Thoracic aorta (tissue), 2 donors: ENCODE measurements around the gene FAM228B. TPM values are rescaled to one million over a fixed set of nuclear protein-coding genes. Genes with fewer than 3 reads are reported as not detected.
A peak's percentile ranks its signal among the peaks of the same experiment; 100 is the strongest.

ENCODE experiments used
- ATAC-seq: fragments of 150-250 bp; one replicate; pipeline ENCODE4 v1.8.0; 2017; ENCODE audit warnings: low read depth; ENCODE audit not compliant: insufficient number of reproducible peaks, low FRiP score
- DNase-seq: peaks from one replicate; pipeline ENCODE4 v3.0.0-alpha.2; 2020; ENCODE audit warnings: low spot score
- H3K27ac ChIP-seq, 2 donors: fragments of 200-600 bp; sonication (generic); 1 replicate in 1 of 2; 2 replicates in 1 of 2; pipeline ENCODE4 v1.5.1; 2016; ENCODE audit warnings: mild to moderate bottlenecking in 2 of 2, moderate library complexity in 2 of 2
- H3K27me3 ChIP-seq: fragments of 200-600 bp; sonication (generic); replicated peaks from 2 replicates; pipeline ENCODE4 v1.6.0; 2016; ENCODE audit warnings: mild to moderate bottlenecking; ENCODE audit not compliant: insufficient read depth
- H3K36me3 ChIP-seq: fragments of 200-600 bp; sonication (generic); one replicate; pipeline ENCODE4 v1.5.1; 2016
- H3K4me1 ChIP-seq, 2 donors: fragments of 200-600 bp; sonication (generic); 1 replicate in 1 of 2; 2 replicates in 1 of 2; pipeline versions ENCODE4 v1.5.1 to v1.6.0; 2016; ENCODE audit warnings: low read depth in 2 of 2, mild to moderate bottlenecking in 1 of 2; ENCODE audit not compliant: control insufficient read depth in 1 of 2
- H3K4me3 ChIP-seq: fragments of 200-600 bp; sonication (generic); 2 replicates; pipeline ENCODE4 v1.5.1; 2016; ENCODE audit warnings: mild to moderate bottlenecking
- H3K9me3 ChIP-seq: fragments of 200-600 bp; sonication (generic); 2 replicates; pipeline ENCODE4 v1.5.1; 2016
- total RNA-seq, 2 donors: library from RNA; depleted of rRNA; stranded (reverse); fragments of >200 nt; gene quantifications; one replicate each; pipeline versions ENCODE4 v1.1.0 to v1.2.3, GENCODE V29; 2016
- TF ChIP-seq, protein P1 (sequence below): fragments of 200-600 bp; sonication (generic); IDR thresholded peaks from one replicate; pipeline ENCODE4 v1.5.1; 2019; ENCODE audit warnings: antibody characterized with exemption

FAM228B gene
- total RNA-seq, 2 donors from 2014 or later = 23.6 to 114 TPM

DNA sequence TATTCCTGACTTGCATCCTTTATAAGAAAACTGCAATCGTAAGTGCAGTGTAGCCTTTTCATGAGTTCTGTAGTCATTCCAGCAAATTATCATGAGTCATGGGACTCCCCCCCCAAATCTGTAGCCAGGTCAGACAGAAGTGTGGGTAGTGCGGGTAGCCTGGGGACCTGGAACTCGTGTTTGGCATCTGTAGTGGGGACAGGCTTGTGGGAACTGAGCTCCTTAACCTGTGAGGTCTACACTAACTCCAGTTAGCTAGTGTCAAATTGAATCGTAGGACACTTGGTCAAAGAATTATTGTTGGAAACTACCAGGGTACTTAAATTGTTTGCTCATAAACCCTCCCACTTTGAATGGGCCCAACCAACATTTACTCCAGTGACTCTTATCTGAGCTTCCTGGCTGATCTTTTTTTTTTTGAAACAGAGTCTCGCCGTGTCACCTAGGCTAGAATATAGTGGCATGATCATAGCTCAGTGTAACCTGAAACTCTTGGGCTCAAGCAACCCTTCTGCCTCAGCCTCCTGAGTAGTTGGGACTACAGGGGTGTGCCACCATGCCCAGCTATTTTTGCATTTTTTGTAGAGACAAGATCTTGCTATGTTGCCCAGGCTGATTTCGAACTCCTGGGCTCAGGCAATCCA lies 12.5 kb upstream of the FAM228B start:
- TF ChIP-seq, protein P1, sequence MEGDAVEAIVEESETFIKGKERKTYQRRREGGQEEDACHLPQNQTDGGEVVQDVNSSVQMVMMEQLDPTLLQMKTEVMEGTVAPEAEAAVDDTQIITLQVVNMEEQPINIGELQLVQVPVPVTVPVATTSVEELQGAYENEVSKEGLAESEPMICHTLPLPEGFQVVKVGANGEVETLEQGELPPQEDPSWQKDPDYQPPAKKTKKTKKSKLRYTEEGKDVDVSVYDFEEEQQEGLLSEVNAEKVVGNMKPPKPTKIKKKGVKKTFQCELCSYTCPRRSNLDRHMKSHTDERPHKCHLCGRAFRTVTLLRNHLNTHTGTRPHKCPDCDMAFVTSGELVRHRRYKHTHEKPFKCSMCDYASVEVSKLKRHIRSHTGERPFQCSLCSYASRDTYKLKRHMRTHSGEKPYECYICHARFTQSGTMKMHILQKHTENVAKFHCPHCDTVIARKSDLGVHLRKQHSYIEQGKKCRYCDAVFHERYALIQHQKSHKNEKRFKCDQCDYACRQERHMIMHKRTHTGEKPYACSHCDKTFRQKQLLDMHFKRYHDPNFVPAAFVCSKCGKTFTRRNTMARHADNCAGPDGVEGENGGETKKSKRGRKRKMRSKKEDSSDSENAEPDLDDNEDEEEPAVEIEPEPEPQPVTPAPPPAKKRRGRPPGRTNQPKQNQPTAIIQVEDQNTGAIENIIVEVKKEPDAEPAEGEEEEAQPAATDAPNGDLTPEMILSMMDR = no peak
- DNase-seq = no peak
- H3K4me1 ChIP-seq = no peaks in the 10 kb centered on the region
- H3K27me3 ChIP-seq = no peaks in the 10 kb centered on the region
- H3K9me3 ChIP-seq = no peaks in the 10 kb centered on the region
- ATAC-seq = no peak
- no peak overlapping the region for H3K27ac ChIP-seq
- no peak overlapping the region for H3K4me3 ChIP-seq
- H3K36me3 ChIP-seq = peaks cover 4% of the 10 kb centered on the region

DNA sequence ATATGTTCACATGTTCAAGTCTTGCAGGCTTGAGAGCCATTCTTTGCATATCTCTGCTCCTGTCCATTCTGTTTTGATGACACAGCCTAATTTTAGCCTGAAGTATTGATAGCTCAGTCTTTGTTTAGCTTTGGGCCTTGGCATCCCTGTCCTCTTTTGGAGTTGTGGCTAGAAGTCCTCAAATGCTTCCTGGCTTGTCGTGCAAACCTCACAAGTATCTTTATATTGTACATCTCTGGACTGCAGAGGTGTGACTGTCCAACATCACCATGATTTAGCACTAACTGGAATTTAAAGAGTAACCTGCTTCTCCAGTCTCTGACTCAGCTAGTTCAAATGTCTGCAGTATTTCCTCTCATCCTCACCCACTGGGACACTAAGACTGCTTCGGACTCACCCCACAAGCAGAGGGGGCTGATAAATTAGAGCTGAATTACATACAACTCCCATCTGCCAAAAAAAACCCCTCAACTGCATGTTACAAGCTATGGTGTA lies 11.8 kb upstream of the FAM228B start:
- TF ChIP-seq, protein P1 = no peak
- H3K4me3 ChIP-seq = no peak overlapping the region
- no peak for DNase-seq
- no peaks in the 10 kb centered on the region for H3K27me3 ChIP-seq
- ATAC-seq = no peak
- H3K9me3 ChIP-seq = no peaks in the 10 kb centered on the region
- H3K4me1 ChIP-seq = no peaks in the 10 kb centered on the region
- peaks cover 4% of the 10 kb centered on the region for H3K36me3 ChIP-seq
- H3K27ac ChIP-seq = no peak overlapping the region

DNA sequence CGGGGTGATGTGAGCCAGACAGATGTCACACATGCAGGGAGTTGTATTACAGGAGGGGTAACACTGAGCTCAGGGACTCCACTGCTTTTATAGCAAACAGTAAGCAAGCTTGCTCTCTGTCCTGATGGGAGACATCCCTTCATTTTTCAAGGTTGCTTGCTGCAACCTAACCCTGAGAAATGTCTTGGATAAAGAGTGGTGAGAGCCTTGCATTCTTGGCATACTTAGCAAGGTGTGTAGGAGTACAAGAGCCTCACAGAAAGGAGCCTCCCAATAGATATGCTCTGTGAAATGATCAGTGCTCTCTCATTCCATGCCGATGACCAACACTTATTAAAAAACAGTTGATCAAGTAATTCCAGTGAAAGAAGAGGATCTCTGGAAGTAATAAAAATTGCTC lies 8.2 kb upstream of the FAM228B start:
- TF ChIP-seq, protein P1 = no peak
- Histone ChIP-seq H3K4me3 (no peak overlapping the region), H3K9me3 (no peaks in the 10 kb centered on the region), H3K4me1 (no peaks in the 10 kb centered on the region), H3K27me3 (no peaks in the 10 kb centered on the region), H3K36me3 (peaks cover 4% of the 10 kb centered on the region), H3K27ac (no peak overlapping the region)
- no peak for ATAC-seq
- DNase-seq = no peak

DNA sequence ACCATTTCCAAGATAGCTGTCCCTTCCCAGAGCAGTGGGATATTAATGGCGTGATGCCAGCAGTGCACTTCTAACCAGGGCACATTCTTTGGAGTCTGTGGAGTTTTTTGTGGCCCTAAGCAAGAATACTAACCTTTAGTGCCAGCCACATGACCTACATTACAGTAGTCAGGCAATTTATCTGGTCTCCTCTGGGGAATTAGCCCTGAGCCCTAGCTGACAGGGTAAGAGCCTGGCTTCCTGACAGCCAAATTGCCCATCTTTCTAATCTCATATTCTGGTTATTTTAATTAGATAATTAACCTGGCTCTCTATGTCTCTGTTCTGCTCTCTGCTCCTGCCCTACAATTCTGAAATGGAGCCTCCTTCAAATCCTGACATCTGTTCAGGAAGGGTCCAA lies 5.4 kb upstream of the FAM228B start:
- H3K4me1 ChIP-seq = peaks cover 5 to 16% of the 10 kb centered on the region in 2 donors
- H3K36me3 ChIP-seq = peaks cover 4% of the 10 kb centered on the region
- H3K4me3 ChIP-seq = no peak overlapping the region
- no peaks in the 10 kb centered on the region for H3K9me3 ChIP-seq
- no peaks in the 10 kb centered on the region for H3K27me3 ChIP-seq
- DNase-seq = no peak
- ATAC-seq = no peak
- H3K27ac ChIP-seq = no peak overlapping the region
- TF ChIP-seq, protein P1 = no peak

DNA sequence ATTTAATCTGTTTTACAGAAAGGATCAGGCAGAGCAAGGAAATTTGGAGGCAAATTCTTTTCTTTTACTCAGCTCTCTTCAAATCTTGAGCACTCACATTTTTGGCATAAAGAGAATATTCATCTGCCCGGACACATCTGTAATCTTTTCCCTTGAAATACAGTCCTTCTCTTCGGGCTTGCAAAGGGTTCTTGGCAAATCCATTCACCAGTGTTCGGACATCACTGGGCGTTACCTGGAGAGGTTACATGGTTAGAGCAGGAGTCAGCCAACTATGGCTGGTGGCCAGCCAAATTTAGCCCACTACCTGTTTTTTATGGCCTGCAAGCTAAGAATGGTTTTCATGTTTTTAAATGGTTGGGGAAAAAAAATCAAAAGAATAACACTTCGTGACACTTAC lies 2.2 kb upstream of the FAM228B start:
- no peak for ATAC-seq
- Histone ChIP-seq H3K9me3 (no peaks in the 10 kb centered on the region), H3K36me3 (no peaks in the 10 kb centered on the region), H3K27ac (peak overlapping the region in 1 of 2 donors; percentile 46), H3K4me3 (no peak overlapping the region), H3K27me3 (no peaks in the 10 kb centered on the region), H3K4me1 (peaks cover 11 to 32% of the 10 kb centered on the region in 2 donors)
- DNase-seq = no peak
- TF ChIP-seq, protein P1 = no peak
